A549 (cell line): ENCODE results near the gene SKOR2. TPM values are rescaled to one million over a fixed set of nuclear protein-coding genes. Genes with fewer than 3 reads are reported as not detected.
A peak's percentile ranks its signal among the peaks of the same experiment; 100 is the strongest.

ENCODE experiments used
- ATAC-seq, 2 experiments: fragments of 200-7000 bp in 1 of 2; fragments of >200 bp in 1 of 2; cut with Nextera tagmentation in 1 of 2; cut with Tn5 transposase in 1 of 2; 3 replicates each; pipeline versions ENCODE4 v1.8.0 to v1.9.1; 2018 to 2020; ENCODE audit warnings: mild to moderate bottlenecking in 1 of 2, moderate library complexity in 1 of 2
- CTCF ChIA-PET: fragments of 300-600 bp; sonication (Branson Sonifier 250); formaldehyde crosslinking; extraction: SDS; loops from one replicate; lab custom pipeline; 2021; ENCODE audit warnings: antibody characterized with exemption, inconsistent platforms; lab: Yijun Ruan, JAX
- POLR2A ChIA-PET: fragments of 350-600 bp; formaldehyde crosslinking; extraction: SDS; loops from one replicate; lab custom pipeline; 2021; ENCODE audit warnings: antibody characterized with exemption, inconsistent platforms; lab: Yijun Ruan, JAX
- DNase-seq, 2 experiments: peaks; one replicate each; pipeline versions ENCODE4 v3.0.0 to v3.0.0-alpha.2; 2011 to 2016; ENCODE audit warnings: low read depth in 1 of 2, low spot score in 1 of 2
- FAIRE-seq: peaks from 2 replicates; lab custom pipeline; 2011; peaks lifted over from hg19 to GRCh38; lab: Jason Lieb, UNC
- H3K27ac ChIP-seq, 2 experiments: fragments of >200 bp; sonication (Bioruptor Twin); formaldehyde crosslinking; 3 replicates each; pipeline ENCODE4 v1.5.1; 2016 to 2017
- H3K4me1 ChIP-seq: fragments of >200 bp; sonication (Bioruptor Twin); formaldehyde crosslinking; 3 replicates; pipeline ENCODE4 v1.6.1; 2016
- H3K4me2 ChIP-seq: fragments of >200 bp; sonication (Bioruptor Twin); formaldehyde crosslinking; 3 replicates; pipeline ENCODE4 v1.6.1; 2016
- H3K4me3 ChIP-seq: fragments of >200 bp; sonication (Bioruptor Twin); formaldehyde crosslinking; 3 replicates; pipeline ENCODE4 v1.5.1; 2016
- H3K9me3 ChIP-seq: fragments of >200 bp; sonication (Bioruptor Twin); formaldehyde crosslinking; 3 replicates; pipeline ENCODE4 v1.6.1; 2016
- BCL3 ChIP-seq: fragments of >200 bp; sonication (Bioruptor Twin); formaldehyde crosslinking; IDR thresholded peaks from 3 replicates; pipeline ENCODE4 v1.6.1; 2016
- CBX2 ChIP-seq: fragments of 200-600 bp; sonication (generic); IDR thresholded peaks from 2 replicates; pipeline ENCODE4 v1.6.1; 2016; ENCODE audit warnings: low read depth, mild to moderate bottlenecking, borderline replicate concordance
- CBX8 ChIP-seq: fragments of 200-600 bp; sonication (generic); IDR thresholded peaks from 2 replicates; pipeline ENCODE4 v1.6.1; 2016
- CEBPB ChIP-seq, 2 experiments: fragments of >200 bp in 1 of 2; sonication (Bioruptor Twin) in 1 of 2; formaldehyde crosslinking in 1 of 2; IDR thresholded peaks; 2 replicates each; pipeline ENCODE4 v1.6.1; 2012 to 2016
- CHD2 ChIP-seq: fragments of 150-350 bp; IDR thresholded peaks from 2 replicates; pipeline ENCODE4 v1.6.1; 2014; ENCODE audit warnings: low read length; ENCODE audit not compliant: partially characterized antibody
- CHD4 ChIP-seq: fragments of 200-600 bp; sonication (generic); IDR thresholded peaks from 2 replicates; pipeline ENCODE4 v1.6.1; 2016; ENCODE audit warnings: antibody characterized with exemption, mild to moderate bottlenecking, borderline replicate concordance
- CTCF ChIP-seq: fragments of >200 bp; sonication (Bioruptor Twin); formaldehyde crosslinking; IDR thresholded peaks from 3 replicates; pipeline ENCODE4 v1.5.1; 2016
- E2F6 ChIP-seq: IDR thresholded peaks from 2 replicates; pipeline ENCODE4 v1.6.1; 2012; ENCODE audit warnings: low read depth, borderline replicate concordance
- ELK1 ChIP-seq: fragments of 150-350 bp; IDR thresholded peaks from 2 replicates; pipeline ENCODE4 v1.6.1; 2014; ENCODE audit warnings: low read depth, mild to moderate bottlenecking, low read length
- ESRRA ChIP-seq: fragments of 150-350 bp; IDR thresholded peaks from 2 replicates; pipeline ENCODE4 v1.6.1; 2014; ENCODE audit warnings: mild to moderate bottlenecking, low read length, borderline replicate concordance
- FOSL2 ChIP-seq, 2 experiments: fragments of 450-650 bp in 1 of 2; fragments of >200 bp in 1 of 2; sonication (Bioruptor Twin) in 1 of 2; formaldehyde crosslinking; IDR thresholded peaks; 2 replicates each; pipeline versions ENCODE4 v1.5.0 to v1.6.1; 2016 to 2020; ENCODE audit warnings: mild to moderate bottlenecking in 1 of 2, moderate library complexity in 1 of 2
- FOXS1 ChIP-seq: fragments of 250-450 bp; sonication (Bioruptor Pico); IDR thresholded peaks from 2 replicates; pipeline ENCODE4 v1.5.0; 2020; ENCODE audit warnings: mild to moderate bottlenecking, moderate library complexity
- GATA3 ChIP-seq: IDR thresholded peaks from 2 replicates; pipeline ENCODE4 v1.6.1; 2012; ENCODE audit warnings: borderline replicate concordance
- HMGXB4 ChIP-seq: fragments of 250-450 bp; sonication (Bioruptor Pico); IDR thresholded peaks from 2 replicates; pipeline ENCODE4 v1.5.0; 2021; ENCODE audit warnings: mild to moderate bottlenecking, moderate library complexity, borderline replicate concordance
- JUN ChIP-seq, 2 experiments: fragments of >200 bp; sonication (Bioruptor Twin); formaldehyde crosslinking; IDR thresholded peaks; 2 replicates in 1 of 2; 3 replicates in 1 of 2; pipeline ENCODE4 v1.6.1; 2016 to 2017
- KDM5A ChIP-seq: fragments of 200-600 bp; sonication (generic); IDR thresholded peaks from 2 replicates; pipeline ENCODE4 v1.6.1; 2016; ENCODE audit warnings: antibody characterized with exemption, mild to moderate bottlenecking
- MAFK ChIP-seq: fragments of 450-650 bp; IDR thresholded peaks from 2 replicates; pipeline ENCODE4 v1.6.1; 2014; ENCODE audit not compliant: partially characterized antibody
- MAX ChIP-seq: IDR thresholded peaks from 2 replicates; pipeline ENCODE4 v1.6.1; 2012
- MAZ ChIP-seq: fragments of 150-350 bp; IDR thresholded peaks from 2 replicates; pipeline ENCODE4 v1.6.1; 2014; ENCODE audit warnings: antibody characterized with exemption, low read depth, low read length, borderline replicate concordance
- NR3C1 ChIP-seq: fragments of >200 bp; sonication (Bioruptor Twin); formaldehyde crosslinking; IDR thresholded peaks from 3 replicates; pipeline ENCODE4 v1.6.1; 2017
- PBX3 ChIP-seq: IDR thresholded peaks from 2 replicates; pipeline ENCODE4 v1.6.1; 2012
- POLR2A ChIP-seq: IDR thresholded peaks from 2 replicates; pipeline ENCODE4 v1.6.1; 2012; ENCODE audit warnings: mild to moderate bottlenecking, low read length
- RARB ChIP-seq: fragments of 250-450 bp; sonication (Bioruptor Pico); IDR thresholded peaks from 2 replicates; pipeline ENCODE4 v1.8.0; 2021; ENCODE audit warnings: mild to moderate bottlenecking, moderate library complexity
- RCOR1 ChIP-seq: fragments of 150-350 bp; IDR thresholded peaks from 2 replicates; pipeline ENCODE4 v1.6.1; 2014; ENCODE audit warnings: antibody characterized with exemption, low read length, low read depth
- RFX5 ChIP-seq: fragments of 450-650 bp; IDR thresholded peaks from 2 replicates; pipeline ENCODE4 v1.7.1; 2014; ENCODE audit warnings: antibody characterized with exemption, mild to moderate bottlenecking, moderate library complexity
- RNF2 ChIP-seq: fragments of 200-600 bp; sonication (generic); IDR thresholded peaks from 2 replicates; pipeline ENCODE4 v1.6.1; 2016; ENCODE audit warnings: low read depth, mild to moderate bottlenecking, antibody characterized with exemption, moderate library complexity, borderline replicate concordance
- SREBF2 ChIP-seq: fragments of 450-650 bp; IDR thresholded peaks from 2 replicates; pipeline ENCODE4 v1.6.1; 2014; ENCODE audit warnings: mild to moderate bottlenecking, moderate library complexity
- TFCP2L1 ChIP-seq: fragments of 250-450 bp; sonication (Bioruptor Pico); IDR thresholded peaks from 2 replicates; pipeline ENCODE4 v1.5.0; 2021; ENCODE audit warnings: mild to moderate bottlenecking
- WGBS: methylation state at CpG from one replicate; pipeline ENCODE4 v1.1.6; 2017; ENCODE audit errors: missing lambda C conversion rate; 5-methylcytosine and 5-hydroxymethylcytosine counted together
- polyA plus RNA-seq, 4 experiments: library from polyadenylated mRNA; depleted of rRNA in 3 of 4; stranded (reverse); fragments of >200 nt; fragmentation: RNase III in 1 of 4; extraction: RNeasy Plus Mini Kit Qiagen cat#74134 plus additional on column Dnase treatment in 1 of 4; gene quantifications; 2 replicates in 3 of 4; 3 replicates in 1 of 4; pipeline ENCODE4 v1.2.3, GENCODE V29; 2011 to 2017

SKOR2 gene
- polyA plus RNA-seq, 2 of the 4 experiments (the other 2 are of a cell fraction), result not detected

GRCh38 chr18:47166294-47166693 lies 85.2 kb downstream of the SKOR2 start:
- FAIRE-seq, result no peak
- no peak for ATAC-seq
- Histone ChIP-seq H3K4me2 (no peak overlapping the region), H3K27ac (no peak overlapping the region), H3K9me3 (no peaks in the 10 kb centered on the region), H3K4me1 (no peaks in the 10 kb centered on the region), H3K4me3 (no peak overlapping the region)
- POLR2A ChIA-PET, result no interaction called here
- WGBS, result 87% methylated on average over 2 of the region's 2 CpGs
- no peak for DNase-seq
- TF ChIP-seq NR3C1 (no peak), GATA3 (no peak), KDM5A (no peak), TFCP2L1 (no peak), RARB (CRISPR knock-in tag) (no peak), FOSL2 (IDR thresholded peaks at IDR 0.05) (no peak), FOSL2 (CRISPR knock-in tag; IDR thresholded peaks at IDR 0.05) (no peak), CTCF (no peak), PBX3 (no peak), CEBPB (IDR thresholded peaks at IDR 0.05) (no peak), CBX8 (no peak), ELK1 (no peak), CHD4 (no peak), E2F6 (no peak)
- TF ChIP-seq, all 56 proteins: peak for 0
- CTCF ChIA-PET, result interaction anchor here (1.2 kb wide), 1 partner anchor 16 kb away, joined by 3 read pairs; the partner anchor contains the start of gene HDHD2

- peaks cover 6% of the 10 kb centered on the region for H3K4me1 ChIP-seq
- FAIRE-seq (no peak), ATAC-seq (0 out of 6 replicates have a peak, but pooled peaks of 1 of the 2 experiments have one; percentile 51), DNase-seq (no peak)
- TF ChIP-seq CHD4, result no peak
- 78% methylated on average over 5 of the region's 5 CpGs for WGBS
- POLR2A ChIA-PET, result interaction anchor here (1.4 kb wide), 1 partner anchor 13 kb away, joined by 7 read pairs; the partner anchor contains the start of gene HDHD2
- no peak overlapping the region for H3K4me2 ChIP-seq
- CTCF ChIA-PET, result no interaction called here
- H3K4me3 ChIP-seq, result no peak overlapping the region
- H3K27ac ChIP-seq, result no peak overlapping the region
- H3K9me3 ChIP-seq, result no peaks in the 10 kb centered on the region
Observed at GRCh38 chr18:47163241-47163640, 88.2 kb downstream of the SKOR2 start.

- 95% methylated on average over 5 of the region's 5 CpGs for WGBS
- CTCF ChIA-PET, result no interaction called here
- Histone ChIP-seq H3K4me3 (no peak overlapping the region), H3K27ac (no peak overlapping the region), H3K4me2 (no peak overlapping the region), H3K9me3 (no peaks in the 10 kb centered on the region), H3K4me1 (peaks cover 6% of the 10 kb centered on the region)
- FAIRE-seq, result no peak
- DNase-seq, result no peak
- POLR2A ChIA-PET, result no interaction called here
- ATAC-seq, result no peak
- TF ChIP-seq CHD2, result no peak
- no peak for TF ChIP-seq BCL3
- no peak for TF ChIP-seq FOXS1 (CRISPR knock-in tag)
- TF ChIP-seq JUN (IDR thresholded peaks at IDR 0.05), result no peak
- no peak for TF ChIP-seq HMGXB4 (CRISPR knock-in tag)
- no peak for TF ChIP-seq RNF2
- TF ChIP-seq CBX2, result no peak
- no peak for TF ChIP-seq SREBF2
- TF ChIP-seq RCOR1, result no peak
- no peak for TF ChIP-seq RFX5
- no peak for TF ChIP-seq KDM5A
- TF ChIP-seq ESRRA, result no peak
- no peak for TF ChIP-seq MAX
- no peak for TF ChIP-seq MAFK
- TF ChIP-seq POLR2A, result no peak
- TF ChIP-seq MAZ, result no peak
- TF ChIP-seq GATA3, result no peak
Observed at GRCh38 chr18:47160256-47160655, 91.2 kb downstream of the SKOR2 start.
